ENCODE data around the gene RECK.
"Not testable (repeated sequence)": the region's sequence is repeated elsewhere in the genome, so short reads cannot be mapped to it uniquely, and the experiment has no call there.

The RECK gene

GRCh38 chr9:36036780-36037548, at the start of gene RECK:
Gene RECK (plus strand): TSS chr9:36036913. CDS start chr9:36036999, 86 bp downstream.
- peak; percentile 95 for DNase-seq (ENCODE audit: low spot score)

- DNase-seq (ENCODE audit: low spot score): no peak
Measured at GRCh38 chr9:35990155-35990554, 46.6 kb upstream of the RECK start.

GRCh38 chr9:35993136-35993535, 43.6 kb upstream of the RECK start:
- not testable (repeated sequence) for DNase-seq (ENCODE audit: low spot score)

GRCh38 chr9:35993976-35994720, 42.6 kb upstream of the RECK start:
- no peak for DNase-seq (ENCODE audit: low spot score)

GRCh38 chr9:35994959-35995358, 41.8 kb upstream of the RECK start:
- DNase-seq (ENCODE audit: low spot score): no peak

- DNase-seq (ENCODE audit: low spot score): peak; percentile 44
Measured at GRCh38 chr9:35996358-35996970, 40.2 kb upstream of the RECK start.

GRCh38 chr9:35997016-35997415, 39.7 kb upstream of the RECK start:
- DNase-seq (ENCODE audit: low spot score): not testable (repeated sequence)

GRCh38 chr9:35998333-35998732, 38.4 kb upstream of the RECK start:
- no peak for DNase-seq (ENCODE audit: low spot score)

GRCh38 chr9:36005891-36006290, 30.8 kb upstream of the RECK start:
- DNase-seq (ENCODE audit: low spot score): no peak

- DNase-seq (ENCODE audit: low spot score): no peak
Measured at GRCh38 chr9:36006549-36007315, 30.0 kb upstream of the RECK start.

- DNase-seq (ENCODE audit: low spot score): no peak
Measured at GRCh38 chr9:36007316-36007708, 29.4 kb upstream of the RECK start.

- no peak for DNase-seq (ENCODE audit: low spot score)
Measured at GRCh38 chr9:36007852-36008251, 28.9 kb upstream of the RECK start.

- DNase-seq (ENCODE audit: low spot score): peak; percentile 74
Measured at GRCh38 chr9:36008774-36009300, 27.9 kb upstream of the RECK start.

- DNase-seq (ENCODE audit: low spot score): no peak
Measured at GRCh38 chr9:36011379-36011778, 25.3 kb upstream of the RECK start.

GRCh38 chr9:36017278-36017677, 19.4 kb upstream of the RECK start:
- no peak for DNase-seq (ENCODE audit: low spot score)

GRCh38 chr9:36018129-36018528, 18.6 kb upstream of the RECK start:
- no peak for DNase-seq (ENCODE audit: low spot score)

GRCh38 chr9:36018891-36019720, 17.6 kb upstream of the RECK start:
- DNase-seq (ENCODE audit: low spot score): no peak

- no peak for DNase-seq (ENCODE audit: low spot score)
Measured at GRCh38 chr9:36021968-36022367, 14.7 kb upstream of the RECK start.

- peak; percentile 65 for DNase-seq (ENCODE audit: low spot score)
Measured at GRCh38 chr9:36023260-36024048, 13.3 kb upstream of the RECK start.

GRCh38 chr9:36025746-36026145, 11.0 kb upstream of the RECK start:
- DNase-seq (ENCODE audit: low spot score): no peak

Measured in GM03348 (cell line).